K562 (cell line): ENCODE results near the gene ABHD16A. TPM values are rescaled to one million over a fixed set of nuclear protein-coding genes. Genes with fewer than 3 reads are reported as not detected.
A peak's percentile ranks its signal among the peaks of the same experiment; 100 is the strongest.

Experiments used
- CEBPB ChIP-seq: fragments of 450-650 bp; IDR thresholded peaks from 2 replicates; pipeline ENCODE4 v1.6.1; 2016; ENCODE audit warnings: missing genetic modification characterization, missing compliant biosample characterization
- CHD2 ChIP-seq: IDR thresholded peaks from 2 replicates; pipeline ENCODE4 v1.6.1; 2011; ENCODE audit warnings: low read depth, low read length
- CXXC5 ChIP-seq: fragments of 250-450 bp; sonication (Bioruptor Pico); IDR thresholded peaks from 2 replicates; pipeline ENCODE4 v1.8.0; 2022; ENCODE audit warnings: inconsistent platforms, mild to moderate bottlenecking, moderate library complexity
- ERF ChIP-seq: fragments of 450-650 bp; formaldehyde crosslinking; IDR thresholded peaks from 2 replicates; pipeline ENCODE4 v1.4.0; 2020; ENCODE audit warnings: mild to moderate bottlenecking, mixed read lengths
- GABPB2 ChIP-seq: fragments of 250-450 bp; sonication (Bioruptor Pico); conservative IDR thresholded peaks from 2 replicates; pipeline ENCODE4 v1.5.1; 2021; ENCODE audit warnings: mild to moderate bottlenecking
- PCBP1 ChIP-seq: fragments of 200-400 bp; formaldehyde crosslinking; IDR thresholded peaks from 2 replicates; pipeline ENCODE4 v1.6.1; 2018; ENCODE audit warnings: mild to moderate bottlenecking, low read depth, low read length; ENCODE audit not compliant: poor library complexity, severe bottlenecking
- POLR2B ChIP-seq: fragments of 450-650 bp; IDR thresholded peaks from 2 replicates; pipeline ENCODE4 v1.6.1; 2018; ENCODE audit warnings: low read depth; ENCODE audit not compliant: partially characterized antibody
- PYGO2 ChIP-seq: fragments of 450-650 bp; IDR thresholded peaks from 2 replicates; pipeline ENCODE4 v1.6.1; 2016; ENCODE audit warnings: mild to moderate bottlenecking, missing genetic modification characterization, moderate library complexity, missing compliant biosample characterization
- ZBTB7A ChIP-seq: IDR thresholded peaks from 2 replicates; pipeline ENCODE4 v1.6.1; 2011; ENCODE audit warnings: low read depth, mild to moderate bottlenecking, low read length, moderate library complexity, borderline replicate concordance; ENCODE audit not compliant: control insufficient read depth
- ZNF124 ChIP-seq: sonication (generic); formaldehyde crosslinking; IDR thresholded peaks from 2 replicates; pipeline ENCODE4 v1.8.1; 2022; ENCODE audit warnings: missing genetic modification reagents
- ZNF224 ChIP-seq: sonication (generic); formaldehyde crosslinking; IDR thresholded peaks from 2 replicates; pipeline ENCODE4 v1.8.0; 2022; ENCODE audit warnings: mild to moderate bottlenecking, missing genetic modification reagents
- ZNF239 ChIP-seq: fragments of 250-450 bp; sonication (Bioruptor Pico); IDR thresholded peaks from 2 replicates; pipeline ENCODE4 v1.4.0; 2020; ENCODE audit warnings: mild to moderate bottlenecking
- ZNF274 ChIP-seq: IDR thresholded peaks from 2 replicates; pipeline ENCODE4 v1.6.1; 2011; ENCODE audit warnings: low read depth, mild to moderate bottlenecking, low read length, moderate library complexity, borderline replicate concordance
- ZNF3 ChIP-seq: fragments of 250-450 bp; sonication (Bioruptor Pico); IDR thresholded peaks from 2 replicates; pipeline ENCODE4 v1.5.0; 2021; ENCODE audit warnings: mild to moderate bottlenecking, moderate library complexity
- ZNF41 ChIP-seq: fragments of 250-450 bp; sonication (Bioruptor Pico); conservative IDR thresholded peaks from 2 replicates; pipeline ENCODE4 v1.4.0; 2020; ENCODE audit warnings: mild to moderate bottlenecking
- ZNF436 ChIP-seq: fragments of 250-450, 450-650 bp; sonication (Bioruptor Pico); formaldehyde crosslinking; IDR thresholded peaks from 2 replicates; pipeline ENCODE4 v1.7.0; 2020; ENCODE audit warnings: mild to moderate bottlenecking
- ZNF696 ChIP-seq: fragments of 250-450 bp; sonication (Bioruptor Pico); conservative IDR thresholded peaks from 2 replicates; pipeline ENCODE4 v1.4.0; 2020; ENCODE audit warnings: mild to moderate bottlenecking, moderate library complexity
- ZNF77 ChIP-seq: fragments of 250-450 bp; sonication (Bioruptor Pico); IDR thresholded peaks from 2 replicates; pipeline ENCODE4 v1.5.0; 2020
- ZSCAN29 ChIP-seq: fragments of 450-650 bp; IDR thresholded peaks from 2 replicates; pipeline ENCODE4 v1.6.1; 2017
- polyA plus RNA-seq, 8 experiments: library from polyadenylated mRNA; depleted of rRNA in 4 of 8; stranded (reverse) in 5 of 8; unstranded in 3 of 8; fragments of >200 nt; fragmentation: Nextera tagmentation in 2 of 8; fragmentation: Illumina TruSeq in 1 of 8; extraction: Ambion mirVana in 2 of 8; extraction: Trizol in 1 of 8; gene quantifications; 2 replicates each; pipeline versions ENCODE4 v1.2.1 to v1.2.3, GENCODE V29; 2011 to 2014; ENCODE audit warnings: inconsistent platforms in 1 of 8, missing spikeins in 1 of 8
- total RNA-seq, 7 experiments: library from RNA; depleted of rRNA in 6 of 7; stranded (reverse); fragments of >200 nt in 6 of 7; fragmentation: Illumina TruSeq in 2 of 7; extraction: Trizol in 2 of 7; gene quantifications; 2 replicates each; pipeline versions ENCODE4 v1.2.1 to v1.2.3, GENCODE V29; 2011 to 2021; ENCODE audit warnings: low replicate concordance in 1 of 7
- TF ChIP-seq, protein P1 (sequence below): fragments of 450-650 bp; IDR thresholded peaks from 2 replicates; pipeline ENCODE4 v1.6.1; 2017; ENCODE audit warnings: antibody characterized with exemption
- TF ChIP-seq, protein P2 (sequence below): fragments of 250-450 bp; sonication (Bioruptor Pico); IDR thresholded peaks from 2 replicates; pipeline ENCODE4 v1.6.1; 2021; ENCODE audit warnings: mild to moderate bottlenecking
- TF ChIP-seq, protein P3 (sequence below): fragments of 250-450 bp; sonication (Bioruptor Pico); IDR thresholded peaks from 2 replicates; pipeline ENCODE4 v1.5.0; 2021; ENCODE audit warnings: mild to moderate bottlenecking, borderline replicate concordance
- TF ChIP-seq, protein P4 (sequence below): sonication (generic); formaldehyde crosslinking; IDR thresholded peaks from 2 replicates; pipeline ENCODE4 v1.4.0; 2020; ENCODE audit warnings: mild to moderate bottlenecking, missing genetic modification reagents

The ABHD16A gene
- total and polyA plus RNA-seq, 9 of the 15 experiments (the other 6 are each of a cell fraction or from before 2014, with no cell fraction given): 25.8 to 120 (median 81.6) TPM

DNA sequence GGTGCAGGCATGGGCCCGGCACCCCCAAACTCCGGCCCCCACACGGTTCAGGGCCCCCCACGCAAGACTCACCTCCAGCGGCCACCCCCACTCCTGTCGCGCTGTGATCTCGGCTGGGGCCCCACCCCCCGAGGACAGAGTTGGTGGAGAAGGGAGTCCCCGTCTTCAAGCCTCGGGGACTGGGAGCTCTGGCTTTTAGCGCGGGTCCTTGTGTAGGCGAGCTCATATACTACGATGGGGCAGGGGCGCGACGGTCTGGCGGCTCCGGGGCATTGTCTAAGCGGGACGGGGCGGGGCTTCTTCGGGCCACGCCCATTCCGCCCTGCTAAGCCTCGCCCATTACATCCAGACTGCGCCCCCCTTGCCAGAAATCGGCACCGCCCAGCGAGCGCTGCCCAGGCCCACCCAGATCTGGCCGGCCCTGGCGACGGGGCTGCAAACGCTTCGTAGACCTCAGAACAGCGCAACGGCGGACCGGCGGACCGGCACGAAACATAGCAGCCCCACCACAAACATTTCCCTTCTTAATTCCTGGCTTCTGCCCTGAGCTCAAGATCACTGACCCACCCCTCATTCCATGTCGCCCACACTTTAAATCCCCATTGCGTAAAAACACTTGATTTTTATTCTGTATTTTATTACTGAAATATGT, 27.0 kb upstream of the ABHD16A start (continued):
- TF ChIP-seq ZNF274: 0 out of 2 replicates have a peak, but pooled peaks have one; percentile 33
- TF ChIP-seq ZNF436: peak; percentile 86
- no peak for TF ChIP-seq ZNF124 (CRISPR knock-in tag)
- peak; percentile 98 for TF ChIP-seq ZNF77 (CRISPR knock-in tag)
- peak; percentile 16; the same call in 1 of the 2 replicates for TF ChIP-seq CHD2
- TF ChIP-seq PCBP1: peak; percentile 73
- peak; percentile 55 for TF ChIP-seq CEBPB
- TF ChIP-seq, protein P1, sequence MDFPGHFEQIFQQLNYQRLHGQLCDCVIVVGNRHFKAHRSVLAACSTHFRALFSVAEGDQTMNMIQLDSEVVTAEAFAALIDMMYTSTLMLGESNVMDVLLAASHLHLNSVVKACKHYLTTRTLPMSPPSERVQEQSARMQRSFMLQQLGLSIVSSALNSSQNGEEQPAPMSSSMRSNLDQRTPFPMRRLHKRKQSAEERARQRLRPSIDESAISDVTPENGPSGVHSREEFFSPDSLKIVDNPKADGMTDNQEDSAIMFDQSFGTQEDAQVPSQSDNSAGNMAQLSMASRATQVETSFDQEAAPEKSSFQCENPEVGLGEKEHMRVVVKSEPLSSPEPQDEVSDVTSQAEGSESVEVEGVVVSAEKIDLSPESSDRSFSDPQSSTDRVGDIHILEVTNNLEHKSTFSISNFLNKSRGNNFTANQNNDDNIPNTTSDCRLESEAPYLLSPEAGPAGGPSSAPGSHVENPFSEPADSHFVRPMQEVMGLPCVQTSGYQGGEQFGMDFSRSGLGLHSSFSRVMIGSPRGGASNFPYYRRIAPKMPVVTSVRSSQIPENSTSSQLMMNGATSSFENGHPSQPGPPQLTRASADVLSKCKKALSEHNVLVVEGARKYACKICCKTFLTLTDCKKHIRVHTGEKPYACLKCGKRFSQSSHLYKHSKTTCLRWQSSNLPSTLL: no peak
- TF ChIP-seq, protein P2, sequence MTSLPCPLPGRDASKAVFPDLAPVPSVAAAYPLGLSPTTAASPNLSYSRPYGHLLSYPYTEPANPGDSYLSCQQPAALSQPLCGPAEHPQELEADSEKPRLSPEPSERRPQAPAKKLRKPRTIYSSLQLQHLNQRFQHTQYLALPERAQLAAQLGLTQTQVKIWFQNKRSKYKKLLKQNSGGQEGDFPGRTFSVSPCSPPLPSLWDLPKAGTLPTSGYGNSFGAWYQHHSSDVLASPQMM (CRISPR knock-in tag): peak; percentile 89
- 0 out of 2 replicates have a peak, but pooled peaks have one; percentile 48 for TF ChIP-seq ZNF224 (CRISPR knock-in tag)
- TF ChIP-seq ZBTB7A: peak; percentile 97
- peak; percentile 99 for TF ChIP-seq POLR2B
- peak; percentile 90 for TF ChIP-seq GABPB2 (CRISPR knock-in tag)
- 0 out of 2 replicates have a peak, but pooled peaks have one; percentile 28 for TF ChIP-seq PYGO2 (tag)
- TF ChIP-seq, protein P3, sequence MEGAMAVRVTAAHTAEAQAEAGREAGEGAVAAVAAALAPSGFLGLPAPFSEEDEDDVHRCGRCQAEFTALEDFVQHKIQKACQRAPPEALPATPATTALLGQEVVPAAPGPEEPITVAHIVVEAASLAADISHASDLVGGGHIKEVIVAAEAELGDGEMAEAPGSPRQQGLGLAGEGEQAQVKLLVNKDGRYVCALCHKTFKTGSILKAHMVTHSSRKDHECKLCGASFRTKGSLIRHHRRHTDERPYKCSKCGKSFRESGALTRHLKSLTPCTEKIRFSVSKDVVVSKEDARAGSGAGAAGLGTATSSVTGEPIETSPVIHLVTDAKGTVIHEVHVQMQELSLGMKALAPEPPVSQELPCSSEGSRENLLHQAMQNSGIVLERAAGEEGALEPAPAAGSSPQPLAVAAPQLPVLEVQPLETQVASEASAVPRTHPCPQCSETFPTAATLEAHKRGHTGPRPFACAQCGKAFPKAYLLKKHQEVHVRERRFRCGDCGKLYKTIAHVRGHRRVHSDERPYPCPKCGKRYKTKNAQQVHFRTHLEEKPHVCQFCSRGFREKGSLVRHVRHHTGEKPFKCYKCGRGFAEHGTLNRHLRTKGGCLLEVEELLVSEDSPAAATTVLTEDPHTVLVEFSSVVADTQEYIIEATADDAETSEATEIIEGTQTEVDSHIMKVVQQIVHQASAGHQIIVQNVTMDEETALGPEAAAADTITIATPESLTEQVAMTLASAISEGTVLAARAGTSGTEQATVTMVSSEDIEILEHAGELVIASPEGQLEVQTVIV (CRISPR knock-in tag): peak; percentile 90
- TF ChIP-seq ZNF239 (CRISPR knock-in tag): peak; percentile 70; the same call in 1 of the 2 replicates
- peak; percentile 98 for TF ChIP-seq ZNF3 (CRISPR knock-in tag)
- peak; percentile 92 for TF ChIP-seq ZNF696 (CRISPR knock-in tag)
- TF ChIP-seq, protein P4, sequence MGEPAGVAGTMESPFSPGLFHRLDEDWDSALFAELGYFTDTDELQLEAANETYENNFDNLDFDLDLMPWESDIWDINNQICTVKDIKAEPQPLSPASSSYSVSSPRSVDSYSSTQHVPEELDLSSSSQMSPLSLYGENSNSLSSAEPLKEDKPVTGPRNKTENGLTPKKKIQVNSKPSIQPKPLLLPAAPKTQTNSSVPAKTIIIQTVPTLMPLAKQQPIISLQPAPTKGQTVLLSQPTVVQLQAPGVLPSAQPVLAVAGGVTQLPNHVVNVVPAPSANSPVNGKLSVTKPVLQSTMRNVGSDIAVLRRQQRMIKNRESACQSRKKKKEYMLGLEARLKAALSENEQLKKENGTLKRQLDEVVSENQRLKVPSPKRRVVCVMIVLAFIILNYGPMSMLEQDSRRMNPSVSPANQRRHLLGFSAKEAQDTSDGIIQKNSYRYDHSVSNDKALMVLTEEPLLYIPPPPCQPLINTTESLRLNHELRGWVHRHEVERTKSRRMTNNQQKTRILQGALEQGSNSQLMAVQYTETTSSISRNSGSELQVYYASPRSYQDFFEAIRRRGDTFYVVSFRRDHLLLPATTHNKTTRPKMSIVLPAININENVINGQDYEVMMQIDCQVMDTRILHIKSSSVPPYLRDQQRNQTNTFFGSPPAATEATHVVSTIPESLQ (CRISPR knock-in tag): 0 out of 2 replicates have a peak, but pooled peaks have one; percentile 10
- peak; percentile 100 for TF ChIP-seq ERF (CRISPR knock-in tag)
- TF ChIP-seq ZSCAN29: peak; percentile 86; the same call in 1 of the 2 replicates
- peak; percentile 86 for TF ChIP-seq ZNF41 (CRISPR knock-in tag)
- TF ChIP-seq CXXC5 (CRISPR knock-in tag): peak; percentile 75
